WTC11 (cell line): Measurements from ENCODE around the gene PLPP7.

Experiments
- ATF2 ChIP-seq: sonication (generic); formaldehyde crosslinking; IDR thresholded peaks from 2 replicates; pipeline ENCODE4 v1.8.1; 2022; ENCODE audit warnings: low read depth, missing genetic modification reagents, borderline replicate concordance
- CBFB ChIP-seq: sonication (generic); formaldehyde crosslinking; IDR thresholded peaks from 2 replicates; pipeline ENCODE4 v1.8.1; 2022; ENCODE audit warnings: mild to moderate bottlenecking, low read depth, missing genetic modification reagents
- E2F1 ChIP-seq: sonication (generic); formaldehyde crosslinking; IDR thresholded peaks from 2 replicates; pipeline ENCODE4 v1.8.0; 2022; ENCODE audit warnings: mild to moderate bottlenecking, missing genetic modification reagents
- NR1H2 ChIP-seq: sonication (generic); formaldehyde crosslinking; IDR thresholded peaks from 2 replicates; pipeline ENCODE4 v1.9.0; 2021; ENCODE audit warnings: mild to moderate bottlenecking, moderate library complexity, missing genetic modification reagents
- ZNF121 ChIP-seq: sonication (generic); formaldehyde crosslinking; IDR thresholded peaks from 2 replicates; pipeline ENCODE4 v1.8.0; 2023; ENCODE audit warnings: missing genetic modification reagents
- ZNF425 ChIP-seq: fragments of 250-450 bp; sonication (Bioruptor Pico); conservative IDR thresholded peaks from 2 replicates; pipeline ENCODE4 v1.9.0; 2021; ENCODE audit warnings: mild to moderate bottlenecking
- TF ChIP-seq, protein P1 (sequence below): fragments of 200-600 bp; IDR thresholded peaks from 2 replicates; pipeline ENCODE4 v1.8.0; 2022; ENCODE audit warnings: antibody characterized with exemption
- TF ChIP-seq, protein P2 (sequence below): sonication (generic); formaldehyde crosslinking; IDR thresholded peaks from 2 replicates; pipeline ENCODE4 v1.8.1; 2022; ENCODE audit warnings: mild to moderate bottlenecking, missing genetic modification reagents, moderate library complexity, borderline replicate concordance
- TF ChIP-seq, protein P3 (sequence below): sonication (generic); formaldehyde crosslinking; IDR thresholded peaks from 2 replicates; pipeline ENCODE4 v1.8.0; 2023; ENCODE audit warnings: mild to moderate bottlenecking, missing genetic modification reagents
- TF ChIP-seq, protein P4 (sequence below): sonication (generic); formaldehyde crosslinking; IDR thresholded peaks from 2 replicates; pipeline ENCODE4 v1.8.0; 2022; ENCODE audit warnings: mild to moderate bottlenecking, missing genetic modification reagents

DNA sequence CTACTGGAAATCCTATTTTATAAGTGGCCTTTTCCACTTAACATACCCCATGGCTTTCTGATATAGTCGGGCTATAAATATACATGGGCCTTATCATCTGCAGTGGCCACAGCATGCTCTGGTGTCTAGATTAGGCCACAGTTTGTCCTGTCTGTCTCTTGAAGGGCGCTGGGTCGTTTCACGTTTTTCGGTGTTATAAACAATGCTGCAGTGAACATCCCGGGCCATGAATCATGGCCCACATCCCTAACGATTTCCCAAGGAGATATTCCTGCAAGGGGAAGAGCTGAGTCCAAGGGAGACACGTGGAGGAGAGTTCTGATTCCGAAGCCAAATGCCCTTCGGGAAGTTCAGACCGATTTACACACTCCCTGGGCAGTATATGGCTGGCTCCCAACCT lies 8.4 kb downstream of the PLPP7 start:
- no peak for TF ChIP-seq NR1H2 (CRISPR knock-in tag)
- TF ChIP-seq ZNF121 (CRISPR knock-in tag) = no peak
- TF ChIP-seq ATF2 (CRISPR knock-in tag) = no peak
- TF ChIP-seq, protein P1, sequence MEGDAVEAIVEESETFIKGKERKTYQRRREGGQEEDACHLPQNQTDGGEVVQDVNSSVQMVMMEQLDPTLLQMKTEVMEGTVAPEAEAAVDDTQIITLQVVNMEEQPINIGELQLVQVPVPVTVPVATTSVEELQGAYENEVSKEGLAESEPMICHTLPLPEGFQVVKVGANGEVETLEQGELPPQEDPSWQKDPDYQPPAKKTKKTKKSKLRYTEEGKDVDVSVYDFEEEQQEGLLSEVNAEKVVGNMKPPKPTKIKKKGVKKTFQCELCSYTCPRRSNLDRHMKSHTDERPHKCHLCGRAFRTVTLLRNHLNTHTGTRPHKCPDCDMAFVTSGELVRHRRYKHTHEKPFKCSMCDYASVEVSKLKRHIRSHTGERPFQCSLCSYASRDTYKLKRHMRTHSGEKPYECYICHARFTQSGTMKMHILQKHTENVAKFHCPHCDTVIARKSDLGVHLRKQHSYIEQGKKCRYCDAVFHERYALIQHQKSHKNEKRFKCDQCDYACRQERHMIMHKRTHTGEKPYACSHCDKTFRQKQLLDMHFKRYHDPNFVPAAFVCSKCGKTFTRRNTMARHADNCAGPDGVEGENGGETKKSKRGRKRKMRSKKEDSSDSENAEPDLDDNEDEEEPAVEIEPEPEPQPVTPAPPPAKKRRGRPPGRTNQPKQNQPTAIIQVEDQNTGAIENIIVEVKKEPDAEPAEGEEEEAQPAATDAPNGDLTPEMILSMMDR = no peak
- TF ChIP-seq, protein P2, sequence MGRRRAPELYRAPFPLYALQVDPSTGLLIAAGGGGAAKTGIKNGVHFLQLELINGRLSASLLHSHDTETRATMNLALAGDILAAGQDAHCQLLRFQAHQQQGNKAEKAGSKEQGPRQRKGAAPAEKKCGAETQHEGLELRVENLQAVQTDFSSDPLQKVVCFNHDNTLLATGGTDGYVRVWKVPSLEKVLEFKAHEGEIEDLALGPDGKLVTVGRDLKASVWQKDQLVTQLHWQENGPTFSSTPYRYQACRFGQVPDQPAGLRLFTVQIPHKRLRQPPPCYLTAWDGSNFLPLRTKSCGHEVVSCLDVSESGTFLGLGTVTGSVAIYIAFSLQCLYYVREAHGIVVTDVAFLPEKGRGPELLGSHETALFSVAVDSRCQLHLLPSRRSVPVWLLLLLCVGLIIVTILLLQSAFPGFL (CRISPR knock-in tag) = no peak
- TF ChIP-seq, protein P3, sequence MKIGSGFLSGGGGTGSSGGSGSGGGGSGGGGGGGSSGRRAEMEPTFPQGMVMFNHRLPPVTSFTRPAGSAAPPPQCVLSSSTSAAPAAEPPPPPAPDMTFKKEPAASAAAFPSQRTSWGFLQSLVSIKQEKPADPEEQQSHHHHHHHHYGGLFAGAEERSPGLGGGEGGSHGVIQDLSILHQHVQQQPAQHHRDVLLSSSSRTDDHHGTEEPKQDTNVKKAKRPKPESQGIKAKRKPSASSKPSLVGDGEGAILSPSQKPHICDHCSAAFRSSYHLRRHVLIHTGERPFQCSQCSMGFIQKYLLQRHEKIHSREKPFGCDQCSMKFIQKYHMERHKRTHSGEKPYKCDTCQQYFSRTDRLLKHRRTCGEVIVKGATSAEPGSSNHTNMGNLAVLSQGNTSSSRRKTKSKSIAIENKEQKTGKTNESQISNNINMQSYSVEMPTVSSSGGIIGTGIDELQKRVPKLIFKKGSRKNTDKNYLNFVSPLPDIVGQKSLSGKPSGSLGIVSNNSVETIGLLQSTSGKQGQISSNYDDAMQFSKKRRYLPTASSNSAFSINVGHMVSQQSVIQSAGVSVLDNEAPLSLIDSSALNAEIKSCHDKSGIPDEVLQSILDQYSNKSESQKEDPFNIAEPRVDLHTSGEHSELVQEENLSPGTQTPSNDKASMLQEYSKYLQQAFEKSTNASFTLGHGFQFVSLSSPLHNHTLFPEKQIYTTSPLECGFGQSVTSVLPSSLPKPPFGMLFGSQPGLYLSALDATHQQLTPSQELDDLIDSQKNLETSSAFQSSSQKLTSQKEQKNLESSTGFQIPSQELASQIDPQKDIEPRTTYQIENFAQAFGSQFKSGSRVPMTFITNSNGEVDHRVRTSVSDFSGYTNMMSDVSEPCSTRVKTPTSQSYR (CRISPR knock-in tag) = no peak
- TF ChIP-seq ZNF425 (CRISPR knock-in tag) = no peak
- TF ChIP-seq, protein P4, sequence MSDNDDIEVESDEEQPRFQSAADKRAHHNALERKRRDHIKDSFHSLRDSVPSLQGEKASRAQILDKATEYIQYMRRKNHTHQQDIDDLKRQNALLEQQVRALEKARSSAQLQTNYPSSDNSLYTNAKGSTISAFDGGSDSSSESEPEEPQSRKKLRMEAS = no peak
- no peak for TF ChIP-seq E2F1
- TF ChIP-seq CBFB (CRISPR knock-in tag) = no peak
